Pancreas (tissue), 10 donors: Measurements from ENCODE around the gene TMEM212. TPM values are rescaled to one million over a fixed set of nuclear protein-coding genes. Genes with fewer than 3 reads are reported as not detected.

Experiments used
- ATAC-seq, 4 donors: fragments of 200-7000 bp; cut with Tn5 transposase; one replicate each; pipeline versions ENCODE4 v1.8.0 to v1.9.1; 2020; ENCODE audit warnings: mild to moderate bottlenecking in 4 of 4, moderate library complexity in 4 of 4
- DNase-seq, 6 donors: peaks; one replicate each; pipeline ENCODE4 v3.0.0-alpha.2; 2020
- FAIRE-seq: peaks from 2 replicates; lab custom pipeline; 2012; peaks lifted over from hg19 to GRCh38; lab: Jason Lieb, UNC
- H3K27ac ChIP-seq, 4 donors: fragments of 200-600 bp; sonication (generic); 1 replicate in 3 of 4; 2 replicates in 1 of 4; pipeline versions ENCODE4 v1.5.0 to v1.8.0; 2020
- H3K27me3 ChIP-seq, 4 donors: fragments of 200-600 bp; one replicate each; pipeline ENCODE4 v1.8.0; 2021
- H3K36me3 ChIP-seq, 3 donors: fragments of 200-600 bp; sonication (generic) in 1 of 3; one replicate each; pipeline versions ENCODE4 v1.5.0 to v1.8.0; 2020 to 2021
- H3K4me1 ChIP-seq, 3 donors: fragments of 200-600 bp; one replicate each; pipeline ENCODE4 v1.8.0; 2021
- H3K4me3 ChIP-seq, 4 donors: fragments of 200-600 bp; sonication (generic) in 2 of 4; one replicate each; pipeline versions ENCODE4 v1.5.0 to v1.8.0; 2020 to 2021
- H3K9me3 ChIP-seq, 4 donors: fragments of 200-600 bp; one replicate each; pipeline ENCODE4 v1.8.0; 2021
- CTCF ChIP-seq, 4 donors: fragments of 200-600 bp; sonication (generic) in 3 of 4; IDR thresholded peaks; one replicate each; pipeline versions ENCODE4 v1.5.0 to v1.8.0; 2021; ENCODE audit warnings: antibody characterized with exemption in 4 of 4
- WGBS, 2 donors: extraction: QIAGEN DNeasy Blood & Tissue Kit; methylation state at CpG; one replicate each; pipeline ENCODE4 v1.1.7; 2013; 5-methylcytosine and 5-hydroxymethylcytosine counted together
- intact Hi-C, 3 donors: fragments of 100-400 bp; cut with DNase I; formaldehyde crosslinking; loops; one replicate each; pipeline versions ENCODE4 v1.11.1 to v1.14.2; 2022
- polyA plus RNA-seq, 2 donors: library from polyadenylated mRNA; stranded (reverse); fragments of 200-250 nt; gene quantifications; one replicate each; pipeline ENCODE4 v1.2.3, GENCODE V29; 2013
- total RNA-seq, 6 donors: library from RNA; stranded (reverse); fragmentation: NEBNext Ultra II Directional in 4 of 6; extraction: Animal tissue kit (Norgen Biotek cat#: 25700) in 4 of 6; gene quantifications; one replicate each; pipeline versions ENCODE4 v1.2.1 to v1.2.4, GENCODE V29; 2021 to 2023
- donor health status: healthy with polysubstance abuse.
- donor health status: DM: no; HTN: no; CAD: no; lungs with moderate emphysema.
- donor health status: DM: no; HTN: no; CAD: no.
- donor health status: control.
- donor health status: control.
- donor health status: Bipolar disorder and iron deficiency.
- donor health status: DM: yes; HTN: yes; CAD: no.
- donor health status: DM: no; HTN: no; CAD: no.
- donor health status: DM: no; HTN: no; CAD: no.
- donor health status: DM: yes; HTN: yes; CAD: no.

The TMEM212 gene
- total and polyA plus RNA-seq, 8 donors = not detected

- no peak for ATAC-seq
- intact Hi-C loops = no loop called here
- Histone ChIP-seq H3K36me3 (no peaks in the 10 kb centered on the region), H3K9me3 (no peaks in the 10 kb centered on the region), H3K4me1 (peaks cover 13 to 31% (median 23%) of the 10 kb centered on the region in 3 donors), H3K27ac (no peak overlapping the region), H3K4me3 (no peak overlapping the region), H3K27me3 (no peaks in the 10 kb centered on the region)
- WGBS, 2 donors = 46 to 55% methylated on average over 3 of the region's 3 CpGs
- DNase-seq = no peak
- no peak for TF ChIP-seq CTCF (IDR thresholded peaks at IDR 0.05)
- no peak for FAIRE-seq
Measured at GRCh38 chr3:171805687-171806086, 37.5 kb upstream of the TMEM212 start.

- FAIRE-seq = no peak
- H3K9me3 ChIP-seq = no peaks in the 10 kb centered on the region
- H3K27ac ChIP-seq = peak overlapping the region in 1 of 4 donors; percentile 6
- no peak for TF ChIP-seq CTCF (IDR thresholded peaks at IDR 0.05)
- no peaks in the 10 kb centered on the region for H3K36me3 ChIP-seq
- no peak for DNase-seq
- WGBS, 2 donors = 48 to 68% methylated on average over 5 of the region's 5 CpGs
- intact Hi-C loops = no loop called here
- H3K27me3 ChIP-seq = no peaks in the 10 kb centered on the region
- ATAC-seq = no peak
- H3K4me3 ChIP-seq = no peak overlapping the region
- peaks cover 13 to 38% (median 28%) of the 10 kb centered on the region in 3 donors for H3K4me1 ChIP-seq
Measured at GRCh38 chr3:171806200-171807128, 36.7 kb upstream of the TMEM212 start.

DNA sequence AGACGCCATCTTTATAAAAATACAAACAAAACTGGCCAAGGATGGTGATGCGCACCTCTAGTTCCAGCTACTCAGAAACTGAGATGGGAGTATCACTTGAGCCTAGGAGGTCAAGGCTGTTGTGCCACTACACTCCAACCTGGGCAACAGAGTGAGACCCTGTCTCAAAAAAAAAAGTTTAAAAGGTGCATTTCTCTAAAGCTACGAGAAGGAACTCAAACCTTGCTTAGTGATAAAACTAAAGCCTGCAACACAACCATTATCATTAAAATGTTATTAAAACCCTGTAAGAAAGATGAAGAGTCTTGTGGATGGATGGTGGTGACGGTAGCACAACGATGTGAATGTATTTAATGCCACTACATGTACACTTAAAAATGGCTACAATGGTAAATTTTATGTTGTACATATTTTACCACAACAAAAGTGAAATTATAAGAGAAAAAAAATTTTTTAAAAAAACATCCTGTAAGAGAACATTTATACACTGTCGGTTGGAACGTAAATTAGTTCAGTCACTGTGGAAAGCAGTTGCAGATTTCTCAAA, 35.9 kb upstream of the TMEM212 start:
- DNase-seq (no peak), ATAC-seq (no peak), FAIRE-seq (no peak)
- intact Hi-C loops = no loop called here
- H3K4me3 ChIP-seq = no peak overlapping the region
- H3K36me3 ChIP-seq = no peaks in the 10 kb centered on the region
- H3K27ac ChIP-seq = no peak overlapping the region
- TF ChIP-seq CTCF (IDR thresholded peaks at IDR 0.05) = no peak
- peaks cover 6 to 37% (median 22%) of the 10 kb centered on the region in 3 donors for H3K4me1 ChIP-seq
- H3K27me3 ChIP-seq = no peaks in the 10 kb centered on the region
- no peaks in the 10 kb centered on the region for H3K9me3 ChIP-seq
- WGBS, 2 donors = 93 to 96% methylated on average over 7 of the region's 7 CpGs

- DNase-seq (no peak), ATAC-seq (no peak), FAIRE-seq (no peak)
- intact Hi-C loops = no loop called here
- 94 to 95% methylated on average over 6 of the region's 6 CpGs for WGBS, 2 donors
- H3K27me3 ChIP-seq = no peaks in the 10 kb centered on the region
- no peaks in the 10 kb centered on the region for H3K36me3 ChIP-seq
- H3K27ac ChIP-seq = no peak overlapping the region
- TF ChIP-seq CTCF (IDR thresholded peaks at IDR 0.05) = no peak
- no peak overlapping the region for H3K4me3 ChIP-seq
- no peaks in the 10 kb centered on the region for H3K9me3 ChIP-seq
- peaks cover 0 to 31% (median 16%) of the 10 kb centered on the region in 3 donors for H3K4me1 ChIP-seq
Measured at GRCh38 chr3:171807806-171808205, 35.3 kb upstream of the TMEM212 start.

GRCh38 chr3:171809611-171809860, 33.6 kb upstream of the TMEM212 start:
- FAIRE-seq = no peak
- H3K27ac ChIP-seq = peak overlapping the region; percentile 84 to 97 (median 90)
- H3K27me3 ChIP-seq = no peaks in the 10 kb centered on the region
- 0 to 1% methylated on average over 8 to 11 of the region's 11 CpGs for WGBS, 2 donors
- H3K4me1 ChIP-seq = peaks cover 0 to 30% (median 16%) of the 10 kb centered on the region in 3 donors
- no peaks in the 10 kb centered on the region for H3K9me3 ChIP-seq
- peak overlapping the region; percentile 47 to 65 (median 51) for H3K4me3 ChIP-seq
- peak; percentile 11 to 36 (median 32) for ATAC-seq
- no peak for DNase-seq
- intact Hi-C loops = no loop called here
- no peak for TF ChIP-seq CTCF (IDR thresholded peaks at IDR 0.05)
- no peaks in the 10 kb centered on the region for H3K36me3 ChIP-seq
